HL-60/S4 treated with phorbol 12-myristate 13-acetate at 8.2 ng/mL for 4 days and 3 days (cell line): ENCODE measurements around the gene ACTR3C.
"Not testable (repeated sequence)": the region's sequence is repeated elsewhere in the genome, so short reads cannot be mapped to it uniquely, and the experiment has no call there.

Experiments used
- in situ Hi-C: fragments of 300-500 bp; cut with MboI; formaldehyde crosslinking; loops from 2 replicates; pipeline ENCODE4 v1.15.0; 2022; ENCODE audit warnings: low sequenced_read_pairs

Gene ACTR3C

DNA sequence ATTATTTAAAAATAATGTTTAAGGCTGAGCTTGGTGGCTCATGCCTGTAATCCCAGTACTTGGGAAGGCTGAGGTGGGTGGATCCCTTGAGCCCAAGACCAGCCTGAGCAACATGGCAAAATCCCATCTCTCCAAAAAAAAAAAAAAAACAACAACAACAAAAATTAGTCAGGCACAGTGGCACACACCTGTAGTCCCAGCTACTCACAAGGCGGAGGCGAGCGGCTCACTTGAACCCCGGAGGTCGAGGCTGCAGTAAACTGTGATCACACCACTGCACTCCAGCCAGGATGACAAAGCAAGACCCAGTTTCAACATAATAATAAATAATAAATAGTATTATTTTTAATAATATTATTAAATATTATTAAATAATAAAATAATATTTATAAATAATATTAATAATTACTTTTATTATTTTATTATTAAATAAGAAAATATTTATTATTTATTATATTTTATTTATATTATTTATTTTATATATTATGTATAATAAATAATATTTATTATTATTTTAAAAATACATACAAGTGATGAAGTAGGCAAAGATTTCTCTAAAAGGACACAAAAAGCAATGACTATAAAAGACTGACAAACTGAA is 8.6 kb downstream of the ACTR3C start:
- in situ Hi-C loops, result no loop called here

DNA sequence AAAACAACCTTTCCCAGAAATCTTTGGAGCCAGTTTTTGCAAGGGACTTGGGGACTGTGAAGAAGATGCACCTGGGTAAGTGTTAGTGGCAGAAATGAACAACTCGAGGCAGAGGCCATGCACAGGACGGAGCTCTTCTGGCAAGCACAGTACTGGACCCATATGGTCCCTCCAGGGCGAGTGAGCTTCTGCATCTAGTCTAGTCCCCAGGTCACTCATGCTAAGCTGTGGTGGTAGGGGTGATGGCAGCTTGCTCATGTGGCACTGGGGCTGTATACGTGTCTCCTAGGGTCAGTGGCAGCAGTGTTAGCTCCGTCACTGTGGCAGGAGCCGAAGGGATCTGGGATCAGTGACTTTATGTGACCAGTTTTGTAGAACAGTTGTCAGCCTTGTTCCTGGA is 9.5 kb downstream of the ACTR3C start:
- in situ Hi-C loops, result no loop called here

- in situ Hi-C loops, result no loop called here
These were observed 10.0 kb downstream of the ACTR3C start for GRCh38 chr7:150313367-150313809.

DNA sequence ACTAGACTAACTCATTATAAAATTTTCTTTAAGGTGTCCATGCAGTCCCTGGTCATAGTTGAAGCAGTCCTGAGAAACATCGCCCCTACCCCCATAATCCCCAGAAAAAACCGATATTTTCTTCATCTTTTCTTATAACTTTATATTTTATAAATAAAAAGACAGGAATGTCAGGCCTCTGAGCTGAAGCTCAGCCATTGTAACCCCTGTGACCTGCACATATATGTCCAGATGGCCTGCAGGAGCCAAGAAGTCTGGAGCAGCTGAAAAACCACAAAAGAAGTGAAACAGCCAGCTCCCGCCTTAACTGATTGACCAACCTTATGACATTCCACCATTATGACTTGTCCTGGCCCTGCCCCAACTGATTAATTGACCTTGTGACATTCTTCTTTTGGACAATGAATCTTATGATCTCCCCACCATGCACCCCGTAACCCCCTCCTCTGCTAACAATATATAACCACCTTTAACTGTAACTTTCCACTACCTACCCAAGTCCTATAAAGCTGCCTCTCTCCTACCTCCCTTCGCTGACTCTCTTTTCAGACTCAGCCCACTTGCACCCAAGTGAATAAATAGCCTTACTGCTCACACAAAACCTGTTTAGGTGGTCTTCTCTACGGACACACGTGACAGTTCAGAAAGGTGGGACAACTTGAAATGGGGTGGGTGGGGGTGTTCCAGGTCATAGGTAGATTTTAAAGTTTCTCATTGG is 10.5 kb downstream of the ACTR3C start:
- in situ Hi-C loops, result not testable (repeated sequence)

DNA sequence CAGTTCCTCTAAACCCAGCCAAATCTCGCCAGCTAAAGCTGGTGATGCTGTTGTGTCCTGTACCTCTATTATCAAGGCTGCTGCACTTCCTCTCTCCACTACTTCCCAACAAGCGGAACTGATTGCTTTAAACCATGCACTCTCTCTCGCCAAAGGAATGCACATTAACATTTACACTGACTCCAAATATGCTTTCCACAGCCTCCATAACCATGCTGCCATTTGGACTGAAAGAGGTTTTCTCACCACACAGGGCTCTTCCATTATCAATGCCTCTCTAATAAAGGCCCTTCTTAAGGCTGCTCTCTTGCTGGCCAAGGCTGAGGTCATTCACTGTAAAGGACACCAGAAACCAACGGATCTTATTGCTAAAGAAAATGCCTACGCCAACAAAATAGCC is 11.6 kb downstream of the ACTR3C start:
- in situ Hi-C loops, result no loop called here

DNA sequence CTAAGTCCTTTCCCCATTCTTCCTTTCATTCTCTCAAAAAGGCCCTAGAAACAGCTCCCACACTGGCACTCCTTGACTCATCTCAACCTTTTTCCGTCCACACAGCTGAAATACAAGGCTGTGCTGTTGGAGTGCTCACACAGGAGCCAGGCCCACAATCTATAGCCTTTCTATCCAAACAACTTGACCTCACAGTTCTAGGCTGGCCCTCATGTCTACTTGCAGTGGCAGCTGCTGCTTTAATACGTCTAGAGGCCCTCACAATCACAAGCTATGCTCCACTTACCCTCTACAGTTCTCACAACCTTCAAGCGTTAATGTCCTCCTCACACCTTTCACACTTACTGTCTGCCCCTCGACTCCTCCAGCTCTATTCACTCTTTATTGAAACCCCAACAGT is 12.2 kb downstream of the ACTR3C start:
- in situ Hi-C loops, result no loop called here

DNA sequence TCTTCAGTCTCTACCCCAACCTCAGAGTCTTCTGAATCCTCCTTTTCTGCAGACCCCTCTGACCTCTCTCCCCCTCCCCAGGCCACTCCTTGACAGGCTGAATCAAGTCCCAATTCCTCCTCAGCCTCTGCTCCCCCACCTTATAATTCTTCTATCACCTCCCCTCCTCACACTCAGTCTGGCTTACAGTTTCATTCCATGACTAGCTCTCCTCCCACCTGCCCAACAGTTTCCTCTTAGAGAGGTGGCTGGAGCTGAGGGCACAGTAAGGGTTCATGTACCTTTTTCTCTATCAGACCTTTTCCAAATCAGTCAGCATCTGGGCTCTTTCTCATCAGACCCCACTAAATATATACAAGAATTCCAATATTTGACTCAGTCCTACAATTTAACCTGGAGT is 14.8 kb downstream of the ACTR3C start:
- in situ Hi-C loops, result no loop called here

- in situ Hi-C loops, result no loop called here
These were observed 15.4 kb downstream of the ACTR3C start for GRCh38 chr7:150307904-150308303.

GRCh38 chr7:150307129-150307528 is 16.2 kb downstream of the ACTR3C start:
- in situ Hi-C loops, result no loop called here

DNA sequence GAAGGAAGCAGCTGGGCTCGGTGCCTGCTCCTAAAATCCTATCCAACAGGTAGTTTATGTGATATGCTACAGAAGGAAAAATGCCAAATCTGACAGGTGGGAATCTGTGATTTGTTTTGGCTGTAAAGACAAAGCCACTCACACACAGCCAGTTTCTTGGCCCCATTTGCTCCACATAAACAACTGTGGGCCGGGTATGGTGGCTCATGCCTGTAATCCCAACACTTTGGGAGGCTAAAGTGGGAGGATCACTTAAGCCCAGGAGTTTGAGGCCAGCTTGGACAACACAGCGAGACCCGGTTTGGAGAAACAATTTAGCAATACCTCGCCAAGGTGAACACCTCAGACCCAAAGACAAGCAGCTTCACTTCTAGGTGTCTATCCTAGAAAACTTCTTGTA is 17.0 kb downstream of the ACTR3C start:
- in situ Hi-C loops, result not testable (repeated sequence)

GRCh38 chr7:150305903-150306284 is 17.5 kb downstream of the ACTR3C start:
- in situ Hi-C loops, result not testable (repeated sequence)

DNA sequence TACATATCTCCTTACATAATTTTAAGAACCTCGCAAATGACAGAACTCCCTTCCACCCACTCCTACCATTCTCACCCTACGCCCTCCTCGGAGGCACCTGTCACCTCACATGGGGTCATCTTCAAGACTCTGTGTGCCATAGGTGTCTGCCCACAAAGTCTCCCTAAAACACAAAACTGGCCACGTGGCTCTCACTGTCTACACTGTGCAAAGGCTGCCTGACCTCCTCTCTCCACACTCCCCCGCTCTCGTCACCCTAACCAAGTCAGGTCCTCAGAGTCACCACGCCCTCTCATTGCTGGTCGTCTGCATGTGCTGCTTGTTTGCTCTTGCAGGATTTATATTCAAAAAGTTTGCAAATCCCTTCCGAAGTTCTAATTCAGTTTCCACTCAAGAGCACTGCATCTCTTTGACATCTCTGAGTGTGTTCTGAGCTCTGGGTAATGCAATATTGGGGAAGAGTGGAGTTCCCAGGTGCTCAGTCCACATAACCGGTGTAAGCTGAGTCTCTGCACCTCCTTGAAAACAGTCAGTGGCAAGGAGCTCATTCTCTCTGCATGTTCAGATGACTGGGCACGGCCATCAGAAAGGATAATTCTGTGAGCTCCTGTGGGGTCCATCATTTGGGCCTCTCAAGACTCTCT is 18.0 kb downstream of the ACTR3C start:
- in situ Hi-C loops, result not testable (repeated sequence)

GRCh38 chr7:150304499-150305258 is 18.7 kb downstream of the ACTR3C start:
- in situ Hi-C loops, result not testable (repeated sequence)

- in situ Hi-C loops, result not testable (repeated sequence)
These were observed 20.4 kb downstream of the ACTR3C start for GRCh38 chr7:150302908-150303310.

GRCh38 chr7:150297978-150298377 is 25.4 kb downstream of the ACTR3C start:
- in situ Hi-C loops, result not testable (repeated sequence)

GRCh38 chr7:150296802-150297201 is 26.5 kb downstream of the ACTR3C start:
- in situ Hi-C loops, result not testable (repeated sequence)

DNA sequence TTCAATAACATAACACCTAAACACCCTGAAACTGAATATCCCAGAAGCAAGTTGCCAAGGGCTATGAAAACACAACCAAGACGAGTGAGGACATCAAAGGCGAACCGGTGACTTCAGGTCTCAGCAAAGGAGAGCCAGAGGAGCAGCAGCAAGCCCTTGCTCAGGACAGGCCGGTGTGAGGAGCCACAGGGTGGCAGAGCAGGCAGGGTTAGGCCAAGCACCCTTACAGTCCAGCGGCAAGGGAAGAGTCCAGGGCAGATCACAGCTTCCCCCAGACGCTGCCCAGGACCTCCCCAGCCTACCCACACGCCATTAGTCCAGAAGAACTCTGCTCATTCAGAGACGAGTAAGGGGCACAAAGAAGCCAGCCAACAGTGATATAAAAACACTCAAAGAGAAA is 27.7 kb downstream of the ACTR3C start:
- in situ Hi-C loops, result not testable (repeated sequence)

DNA sequence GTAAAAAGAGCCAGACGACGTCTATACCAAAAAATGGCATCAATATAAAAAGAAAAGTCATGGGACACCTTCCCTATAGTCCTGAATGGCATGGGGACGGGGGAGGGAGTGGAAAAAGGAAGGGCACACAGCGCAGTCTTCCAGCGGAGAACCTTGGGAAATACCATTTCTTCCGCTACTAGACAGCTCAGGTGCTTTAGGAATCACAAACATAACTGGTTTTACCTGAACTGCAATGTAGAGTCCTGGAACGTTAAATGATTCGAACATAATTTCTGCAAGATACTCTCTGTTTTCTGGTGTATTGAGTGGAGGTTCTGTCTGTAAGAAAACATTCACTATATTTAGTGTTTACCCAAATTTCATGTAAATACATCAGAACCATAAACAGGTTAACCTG is 28.3 kb downstream of the ACTR3C start:
- in situ Hi-C loops, result not testable (repeated sequence)

- in situ Hi-C loops, result not testable (repeated sequence)
These were observed 33.0 kb downstream of the ACTR3C start for GRCh38 chr7:150290317-150290716.

- in situ Hi-C loops, result not testable (repeated sequence)
These were observed 34.5 kb downstream of the ACTR3C start for GRCh38 chr7:150288816-150289215.

DNA sequence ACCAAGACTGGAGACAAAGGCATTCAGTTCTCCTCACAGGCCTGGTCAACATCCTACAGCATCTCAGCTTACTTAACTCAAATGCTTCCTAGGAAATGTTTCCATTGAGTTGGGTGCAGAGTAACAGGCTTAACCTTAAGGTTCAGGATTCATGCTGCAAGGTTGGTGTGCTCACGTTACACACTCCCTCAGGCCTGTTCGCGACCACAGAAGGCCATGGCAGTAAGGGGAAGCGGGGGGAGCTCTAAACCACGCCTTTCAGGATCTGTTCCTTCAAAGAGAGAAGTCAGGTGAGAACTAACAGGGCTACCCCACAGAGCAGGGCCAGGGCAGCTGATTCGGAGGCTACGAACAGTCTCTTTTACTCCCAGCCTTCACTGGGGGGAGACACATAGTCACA is 35.5 kb downstream of the ACTR3C start:
- in situ Hi-C loops, result not testable (repeated sequence)
